Parathyroid adenoma (tissue), 2 donors: Measurements from ENCODE around the gene TM2D3.
"Not testable (repeated sequence)": the region's sequence is repeated elsewhere in the genome, so short reads cannot be mapped to it uniquely, and the experiment has no call there.

Experiments used
- H2AFZ ChIP-seq: fragments of 300-600 bp; sonication (generic); one replicate; pipeline ENCODE4 v1.7.0; 2017; ENCODE audit warnings: antibody characterized with exemption, mild to moderate bottlenecking
- H3K27ac ChIP-seq: fragments of 300-600 bp; sonication (generic); one replicate; pipeline ENCODE4 v1.7.0; 2017
- H3K27me3 ChIP-seq: fragments of 300-600 bp; sonication (generic); one replicate; pipeline ENCODE4 v1.7.0; 2017; ENCODE audit warnings: low read length; ENCODE audit not compliant: control insufficient read depth, insufficient read depth
- H3K36me3 ChIP-seq: fragments of 300-600 bp; sonication (generic); one replicate; pipeline ENCODE4 v1.7.0; 2017; ENCODE audit warnings: low read length; ENCODE audit not compliant: control insufficient read depth, insufficient read depth
- H3K4me1 ChIP-seq: fragments of 300-600 bp; sonication (generic); one replicate; pipeline ENCODE4 v1.7.0; 2017; ENCODE audit warnings: control low read depth
- H3K4me2 ChIP-seq: fragments of 300-600 bp; sonication (generic); one replicate; pipeline ENCODE4 v1.7.0; 2017; ENCODE audit warnings: low read length
- H3K4me3 ChIP-seq: fragments of 300-600 bp; sonication (generic); one replicate; pipeline ENCODE4 v1.7.0; 2017; ENCODE audit warnings: low read depth, low read length
- H3K79me2 ChIP-seq: fragments of 300-600 bp; sonication (generic); one replicate; pipeline ENCODE4 v1.7.0; 2017; ENCODE audit warnings: control low read depth
- H3K9ac ChIP-seq: fragments of 300-600 bp; sonication (generic); one replicate; pipeline ENCODE4 v1.7.0; 2017; ENCODE audit warnings: mild to moderate bottlenecking
- H3K9me3 ChIP-seq: fragments of 300-600 bp; sonication (generic); one replicate; pipeline ENCODE4 v1.7.0; 2017; ENCODE audit warnings: low read length; ENCODE audit not compliant: control insufficient read depth
- CTCF ChIP-seq: fragments of 300-600 bp; sonication (generic); IDR thresholded peaks from one replicate; pipeline ENCODE4 v1.7.0; 2017; ENCODE audit warnings: antibody characterized with exemption, mild to moderate bottlenecking
- donor health status: primary hyperparathyroidism.

TM2D3 gene

GRCh38 chr15:101633356-101633755 lies 18.8 kb downstream of the TM2D3 start:
- Histone ChIP-seq H3K9me3 (no peaks in the 10 kb centered on the region), H3K9ac (no peak overlapping the region), H3K79me2 (no peaks in the 10 kb centered on the region), H3K36me3 (no peaks in the 10 kb centered on the region), H3K4me3 (no peak overlapping the region), H3K4me1 (no peaks in the 10 kb centered on the region), H3K4me2 (no peak overlapping the region), H2AFZ (no peak overlapping the region), H3K27me3 (no peaks in the 10 kb centered on the region), H3K27ac (no peak overlapping the region)
- TF ChIP-seq CTCF = no peak

- H3K36me3 ChIP-seq, H3K27ac ChIP-seq, H3K4me1 ChIP-seq, H3K4me2 ChIP-seq, H3K4me3 ChIP-seq, H3K27me3 ChIP-seq, H3K79me2 ChIP-seq, H3K9ac ChIP-seq, H3K9me3 ChIP-seq, H2AFZ ChIP-seq: not testable (repeated sequence)
Measured at GRCh38 chr15:101626729-101627128, 25.5 kb downstream of the TM2D3 start.

- H3K79me2 ChIP-seq = no peaks in the 10 kb centered on the region
- H3K36me3 ChIP-seq = no peaks in the 10 kb centered on the region
- H3K9me3 ChIP-seq = no peaks in the 10 kb centered on the region
- no peaks in the 10 kb centered on the region for H3K27me3 ChIP-seq
- no peak overlapping the region for H2AFZ ChIP-seq
- no peak for TF ChIP-seq CTCF
- no peak overlapping the region for H3K4me3 ChIP-seq
- H3K27ac ChIP-seq = no peak overlapping the region
- no peak overlapping the region for H3K4me2 ChIP-seq
- no peaks in the 10 kb centered on the region for H3K4me1 ChIP-seq
- H3K9ac ChIP-seq = no peak overlapping the region
Measured at GRCh38 chr15:101625980-101626379, 26.2 kb downstream of the TM2D3 start.

- no peaks in the 10 kb centered on the region for H3K9me3 ChIP-seq
- H3K9ac ChIP-seq = no peak overlapping the region
- no peak overlapping the region for H3K4me2 ChIP-seq
- H3K27ac ChIP-seq = no peak overlapping the region
- H3K36me3 ChIP-seq = no peaks in the 10 kb centered on the region
- no peaks in the 10 kb centered on the region for H3K79me2 ChIP-seq
- no peak for TF ChIP-seq CTCF
- no peaks in the 10 kb centered on the region for H3K4me1 ChIP-seq
- no peak overlapping the region for H2AFZ ChIP-seq
- H3K27me3 ChIP-seq = no peaks in the 10 kb centered on the region
- H3K4me3 ChIP-seq = no peak overlapping the region
Measured at GRCh38 chr15:101625184-101625583, 27.0 kb downstream of the TM2D3 start.

GRCh38 chr15:101623367-101624304 lies 28.5 kb downstream of the TM2D3 start:
- Histone ChIP-seq H3K4me3 (no peak overlapping the region), H3K36me3 (no peaks in the 10 kb centered on the region), H3K4me1 (no peaks in the 10 kb centered on the region), H3K4me2 (no peak overlapping the region), H3K27me3 (no peaks in the 10 kb centered on the region), H2AFZ (no peak overlapping the region), H3K79me2 (no peaks in the 10 kb centered on the region), H3K9ac (no peak overlapping the region), H3K9me3 (no peaks in the 10 kb centered on the region), H3K27ac (no peak overlapping the region)
- no peak for TF ChIP-seq CTCF
